ENCODE data around the gene STAB2.

Gene STAB2

DNA sequence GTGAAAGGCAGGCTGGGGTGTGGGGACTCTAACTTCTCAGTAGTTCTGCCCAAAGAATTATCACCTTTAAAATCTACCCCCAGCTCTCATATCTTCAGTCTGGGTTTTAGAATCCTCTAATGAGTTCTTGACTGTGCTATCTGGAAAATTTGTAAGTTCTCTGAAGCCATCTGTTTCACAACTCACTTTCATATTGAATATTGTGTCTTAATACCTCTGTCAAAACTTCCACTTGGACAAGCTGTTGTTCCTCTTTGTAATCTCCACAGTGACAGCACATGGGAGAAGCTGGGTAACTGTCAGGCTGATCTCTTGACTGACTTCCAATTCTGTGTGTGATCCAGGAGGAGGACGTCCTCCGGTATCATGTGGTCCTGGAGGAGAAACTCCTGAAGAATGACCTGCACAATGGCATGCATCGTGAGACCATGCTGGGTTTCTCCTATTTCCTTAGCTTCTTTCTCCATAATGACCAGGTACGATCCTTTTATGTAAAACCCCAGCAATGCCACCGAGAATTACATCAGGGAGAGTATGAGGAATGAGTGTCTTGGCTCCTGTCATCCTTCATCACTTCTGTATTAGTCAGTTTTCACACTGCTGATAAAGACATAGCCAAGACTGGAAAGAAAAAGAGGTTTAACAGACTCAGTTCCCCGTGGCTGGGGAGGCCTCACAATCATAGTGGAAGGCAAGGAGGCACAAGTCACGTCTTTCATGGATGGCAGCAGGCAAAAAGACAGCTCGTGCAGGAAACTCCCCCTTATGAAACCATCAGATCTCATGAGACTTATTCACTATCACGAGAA, 111.9 kb downstream of the STAB2 start:
- no peak overlapping the region for H3K27ac ChIP-seq
- TF ChIP-seq ZFX (IDR thresholded peaks at IDR 0.05; ENCODE audit: borderline replicate concordance): no peak
- TF ChIP-seq, protein P1, sequence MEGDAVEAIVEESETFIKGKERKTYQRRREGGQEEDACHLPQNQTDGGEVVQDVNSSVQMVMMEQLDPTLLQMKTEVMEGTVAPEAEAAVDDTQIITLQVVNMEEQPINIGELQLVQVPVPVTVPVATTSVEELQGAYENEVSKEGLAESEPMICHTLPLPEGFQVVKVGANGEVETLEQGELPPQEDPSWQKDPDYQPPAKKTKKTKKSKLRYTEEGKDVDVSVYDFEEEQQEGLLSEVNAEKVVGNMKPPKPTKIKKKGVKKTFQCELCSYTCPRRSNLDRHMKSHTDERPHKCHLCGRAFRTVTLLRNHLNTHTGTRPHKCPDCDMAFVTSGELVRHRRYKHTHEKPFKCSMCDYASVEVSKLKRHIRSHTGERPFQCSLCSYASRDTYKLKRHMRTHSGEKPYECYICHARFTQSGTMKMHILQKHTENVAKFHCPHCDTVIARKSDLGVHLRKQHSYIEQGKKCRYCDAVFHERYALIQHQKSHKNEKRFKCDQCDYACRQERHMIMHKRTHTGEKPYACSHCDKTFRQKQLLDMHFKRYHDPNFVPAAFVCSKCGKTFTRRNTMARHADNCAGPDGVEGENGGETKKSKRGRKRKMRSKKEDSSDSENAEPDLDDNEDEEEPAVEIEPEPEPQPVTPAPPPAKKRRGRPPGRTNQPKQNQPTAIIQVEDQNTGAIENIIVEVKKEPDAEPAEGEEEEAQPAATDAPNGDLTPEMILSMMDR (IDR thresholded peaks at IDR 0.05): no peak

DNA sequence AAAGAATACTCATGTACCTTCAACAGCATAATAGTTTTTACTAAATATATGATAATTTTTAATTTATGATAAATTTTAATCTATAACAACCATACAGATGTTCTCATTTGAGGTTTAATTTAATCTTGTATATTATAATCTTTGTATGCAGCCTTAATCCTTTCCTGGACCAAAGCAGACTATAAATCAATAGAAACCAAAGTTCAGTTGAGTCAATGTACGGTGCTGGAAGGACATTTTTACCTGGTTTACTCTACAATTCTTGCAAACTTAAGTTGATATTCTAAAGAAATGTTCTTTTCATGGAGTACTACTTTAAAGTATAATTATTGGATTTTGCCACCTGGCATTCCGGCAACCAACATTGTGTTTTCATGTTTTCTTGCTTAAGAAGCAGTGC, 118.0 kb downstream of the STAB2 start:
- no peak overlapping the region for H3K27ac ChIP-seq
- TF ChIP-seq, protein P1 (IDR thresholded peaks at IDR 0.05): no peak
- no peak for TF ChIP-seq ZFX (IDR thresholded peaks at IDR 0.05; ENCODE audit: borderline replicate concordance)

GRCh38 chr12:103705927-103706326, 118.9 kb downstream of the STAB2 start:
- TF ChIP-seq, protein P1 (IDR thresholded peaks at IDR 0.05): 0 out of 2 replicates have a peak, but pooled peaks have one; percentile 35
- no peak for TF ChIP-seq ZFX (IDR thresholded peaks at IDR 0.05; ENCODE audit: borderline replicate concordance)
- H3K27ac ChIP-seq: no peak overlapping the region

DNA sequence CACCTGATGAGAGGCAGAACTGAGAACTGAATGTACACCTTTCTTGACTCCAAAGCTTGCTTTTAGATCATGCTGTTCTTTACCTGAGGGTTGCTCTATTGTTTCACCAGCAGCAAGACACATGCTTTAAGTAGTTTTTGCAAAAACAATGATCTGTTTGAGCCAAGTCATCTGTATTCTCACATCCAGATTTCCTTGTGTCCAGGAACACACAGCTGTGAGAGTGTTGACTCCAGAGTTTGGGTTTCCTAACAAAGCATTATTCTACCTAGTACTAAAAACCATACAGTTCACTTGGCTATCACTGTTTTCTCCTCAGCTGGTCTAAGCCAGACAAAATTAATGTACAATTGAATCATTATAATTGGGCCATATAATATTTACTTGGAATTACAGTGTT, 120.4 kb downstream of the STAB2 start:
- TF ChIP-seq, protein P1 (IDR thresholded peaks at IDR 0.05): no peak
- TF ChIP-seq ZFX (IDR thresholded peaks at IDR 0.05; ENCODE audit: borderline replicate concordance): no peak
- no peak overlapping the region for H3K27ac ChIP-seq

DNA sequence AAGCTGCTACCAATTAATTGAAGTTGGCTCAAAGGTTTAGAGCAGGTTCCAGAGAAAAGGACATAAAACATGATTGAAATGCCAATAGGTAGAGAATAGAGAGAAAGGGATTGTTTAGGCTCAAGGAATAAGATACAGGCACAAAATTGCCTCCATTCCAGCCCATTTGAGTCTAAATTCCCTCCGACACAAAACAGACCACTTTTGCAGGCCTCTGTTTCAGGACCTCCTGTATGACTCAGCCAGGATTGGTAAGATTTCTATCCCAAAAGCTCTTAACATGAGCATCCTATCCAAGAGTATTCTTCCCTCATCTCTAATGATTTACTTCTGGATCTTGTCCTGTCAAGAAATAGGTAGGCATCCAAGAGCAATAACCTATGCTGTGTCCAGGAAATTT, 123.5 kb downstream of the STAB2 start:
- TF ChIP-seq, protein P1 (IDR thresholded peaks at IDR 0.05): no peak
- TF ChIP-seq ZFX (IDR thresholded peaks at IDR 0.05; ENCODE audit: borderline replicate concordance): no peak
- no peak overlapping the region for H3K27ac ChIP-seq

GRCh38 chr12:103712216-103712615, 125.1 kb downstream of the STAB2 start:
- H3K27ac ChIP-seq: no peak overlapping the region
- TF ChIP-seq, protein P1 (IDR thresholded peaks at IDR 0.05): no peak
- TF ChIP-seq ZFX (IDR thresholded peaks at IDR 0.05; ENCODE audit: borderline replicate concordance): no peak

DNA sequence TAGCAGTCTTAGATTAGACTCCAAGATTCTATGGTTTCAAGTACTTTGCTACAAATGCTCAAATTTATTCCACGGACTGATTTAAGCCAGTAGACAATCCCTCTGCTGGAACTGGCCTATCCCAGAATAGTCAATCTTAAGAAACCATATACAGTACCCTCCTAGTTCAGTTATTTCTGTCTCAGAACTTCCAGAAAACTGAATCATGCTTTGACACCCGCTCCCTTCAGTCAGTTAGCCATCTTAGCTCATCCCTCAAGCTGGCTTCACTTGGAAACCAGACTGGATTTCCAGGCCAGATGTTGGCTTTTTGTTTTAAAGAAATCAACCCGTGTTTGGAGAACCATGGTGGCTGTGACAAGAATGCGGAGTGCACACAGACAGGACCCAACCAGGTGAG, 128.4 kb downstream of the STAB2 start:
- TF ChIP-seq, protein P1 (IDR thresholded peaks at IDR 0.05): no peak
- no peak for TF ChIP-seq ZFX (IDR thresholded peaks at IDR 0.05; ENCODE audit: borderline replicate concordance)
- H3K27ac ChIP-seq: no peak overlapping the region
